GM12878 (cell line): ENCODE data around the gene TRIM50. TPM values are rescaled to one million over a fixed set of nuclear protein-coding genes. Genes with fewer than 3 reads are reported as not detected.

ENCODE experiments used
- ATAC-seq: fragments of 200-7000 bp; cut with Tn5 transposase; 3 replicates; pipeline ENCODE4 v1.9.1; 2020; ENCODE audit warnings: mild to moderate bottlenecking, moderate library complexity
- BruUV-seq: library from RNA; stranded (reverse); fragments of 400-500 nt; replicated peaks from 2 replicates; lab custom pipeline; 2021; lab: Mats Ljungman, UMichigan
- CTCF ChIA-PET: fragments of 300-600 bp; sonication (Branson Sonifier 250); formaldehyde crosslinking; extraction: SDS; loops from one replicate; lab custom pipeline; 2021; ENCODE audit warnings: inconsistent platforms; lab: Yijun Ruan, JAX
- POLR2A ChIA-PET: fragments of 350-600 bp; formaldehyde crosslinking; extraction: SDS; loops from one replicate; lab custom pipeline; 2021; ENCODE audit warnings: inconsistent platforms; lab: Charles Lee
- RAD21 ChIA-PET: fragments of 300-600 bp; sonication (Branson Sonifier 250); formaldehyde crosslinking; loops from one replicate; lab custom pipeline; 2023; ENCODE audit warnings: antibody characterized with exemption; ENCODE audit not compliant: unreplicated experiment; lab: Charles Lee
- SMC1A ChIA-PET: fragments of 300-600 bp; sonication (Branson Sonifier 250); formaldehyde crosslinking; loops from one replicate; lab custom pipeline; 2023; ENCODE audit not compliant: unreplicated experiment, uncharacterized antibody; lab: Charles Lee
- DNase-seq: peaks from one replicate; pipeline ENCODE4 v3.0.0-alpha.2; 2011; ENCODE audit warnings: low read depth, low spot score
- FAIRE-seq: peaks from 3 replicates; lab custom pipeline; 2011; peaks lifted over from hg19 to GRCh38; lab: Jason Lieb, UNC
- H2AFZ ChIP-seq: 2 replicates; pipeline ENCODE4 v1.6.0; 2011; ENCODE audit warnings: low read depth, low read length, control low read depth; ENCODE audit not compliant: control insufficient read depth
- H3K27ac ChIP-seq: 2 replicates; pipeline ENCODE4 v1.5.1; 2011; ENCODE audit warnings: control low read depth; ENCODE audit not compliant: control insufficient read depth, insufficient read depth
- H3K27me3 ChIP-seq, 2 experiments: replicated peaks in 1 of 2; 2 replicates each; pipeline versions ENCODE4 v1.6.0 to v1.6.1; 2011; ENCODE audit warnings: low read length in 1 of 2; ENCODE audit not compliant: control insufficient read depth in 2 of 2, insufficient read depth in 2 of 2
- H3K36me3 ChIP-seq, 2 experiments: 2 replicates each; pipeline ENCODE4 v1.5.1; 2011; ENCODE audit warnings: low read length in 1 of 2; ENCODE audit not compliant: control insufficient read depth in 2 of 2, insufficient read depth in 2 of 2
- H3K4me1 ChIP-seq: 2 replicates; pipeline ENCODE4 v1.6.1; 2011; ENCODE audit warnings: mild to moderate bottlenecking, low read length, moderate library complexity, mixed read lengths; ENCODE audit not compliant: control insufficient read depth, insufficient read depth
- H3K4me2 ChIP-seq: 2 replicates; pipeline ENCODE4 v1.6.0; 2011; ENCODE audit warnings: control low read depth; ENCODE audit not compliant: control insufficient read depth, insufficient read depth
- H3K4me3 ChIP-seq: fragments of 200-600 bp; sonication (generic); 2 replicates; pipeline ENCODE4 v1.5.1; 2016
- H3K79me2 ChIP-seq: 2 replicates; pipeline ENCODE4 v1.6.0; 2011; ENCODE audit warnings: low read length; ENCODE audit not compliant: control insufficient read depth, insufficient read depth
- H3K9ac ChIP-seq: 2 replicates; pipeline ENCODE4 v1.8.0; 2011; ENCODE audit warnings: low read length, control low read depth, mixed read lengths; ENCODE audit not compliant: control insufficient read depth, insufficient read depth
- H3K9me3 ChIP-seq: replicated peaks from 3 replicates; pipeline ENCODE4 v1.5.1; 2011; ENCODE audit warnings: mild to moderate bottlenecking, low read length; ENCODE audit not compliant: control insufficient read depth, insufficient read depth
- H4K20me1 ChIP-seq: 2 replicates; pipeline ENCODE4 v1.6.0; 2011; ENCODE audit not compliant: control insufficient read depth, insufficient read depth
- CBX3 ChIP-seq: fragments of 200-600 bp; sonication (generic); IDR thresholded peaks from 2 replicates; pipeline ENCODE4 v1.6.1; 2016; ENCODE audit warnings: low read depth, borderline replicate concordance
- MXI1 ChIP-seq: fragments of 150-350 bp; IDR thresholded peaks from 2 replicates; pipeline ENCODE4 v1.6.1; 2011; ENCODE audit warnings: low read depth, mild to moderate bottlenecking, inconsistent platforms, low read length, improper control_type of control experiment
- NFXL1 ChIP-seq: fragments of 450-650 bp; IDR thresholded peaks from 2 replicates; pipeline ENCODE4 v1.6.1; 2017; ENCODE audit warnings: antibody characterized with exemption, mild to moderate bottlenecking, borderline replicate concordance
- POLR2AphosphoS5 ChIP-seq: IDR thresholded peaks from 2 replicates; pipeline ENCODE4 v1.6.1; 2011; ENCODE audit warnings: mild to moderate bottlenecking, low read length, inconsistent platforms
- RAD21 ChIP-seq: IDR thresholded peaks from 2 replicates; pipeline ENCODE4 v1.6.1; 2011; ENCODE audit warnings: mild to moderate bottlenecking, low read depth, low read length, moderate library complexity; ENCODE audit not compliant: insufficient read depth
- RBBP5 ChIP-seq: fragments of 200-600 bp; sonication (generic); conservative IDR thresholded peaks from 2 replicates; pipeline ENCODE4 v1.6.1; 2016
- ZSCAN29 ChIP-seq: fragments of 450-650 bp; IDR thresholded peaks from 2 replicates; pipeline ENCODE4 v1.6.1; 2017; ENCODE audit warnings: mild to moderate bottlenecking, moderate library complexity
- WGBS: methylation state at CpG from one replicate; pipeline ENCODE4 v1.1.6; 2016; ENCODE audit warnings: low lambda C conversion rate; ENCODE audit not compliant: insufficient replicate concordance, insufficient coverage; ENCODE audit errors: missing lambda C conversion rate; 5-methylcytosine and 5-hydroxymethylcytosine counted together
- in situ Hi-C: fragments of 300-500 bp; cut with MboI; formaldehyde crosslinking; loops from 9 replicates; pipeline ENCODE4 v1.14.3; 2018; ENCODE audit warnings: mixed read lengths
- intact Hi-C: fragments of 100-400 bp; cut with micrococcal nuclease; formaldehyde crosslinking; loops from one replicate; pipeline ENCODE4 v1.14.2; 2022; ENCODE audit not compliant: unreplicated experiment
- polyA plus RNA-seq, 11 experiments: library from polyadenylated mRNA; depleted of rRNA in 4 of 11; unstranded in 6 of 11; stranded (reverse) in 5 of 11; fragments of >200 nt; fragmentation: Nextera tagmentation in 4 of 11; fragmentation: Illumina TruSeq in 1 of 11; extraction: Ambion mirVana in 4 of 11; extraction: Trizol in 1 of 11; gene quantifications; 1 replicate in 1 of 11; 2 replicates in 10 of 11; pipeline versions ENCODE4 v1.2.1 to v1.2.3, GENCODE V29; 2011 to 2016; ENCODE audit warnings: inconsistent platforms in 2 of 11, missing spikeins in 2 of 11, low read depth in 1 of 11
- total RNA-seq, 4 experiments: library from RNA; depleted of rRNA in 3 of 4; stranded (reverse); fragments of >200 nt in 3 of 4; fragmentation: Illumina TruSeq in 1 of 4; extraction: Trizol in 1 of 4; gene quantifications; 2 replicates each; pipeline versions ENCODE4 v1.2.1 to v1.2.3, GENCODE V29; 2013 to 2021
- TF ChIP-seq, protein P1 (sequence below): fragments of 450-650 bp; IDR thresholded peaks from 2 replicates; pipeline ENCODE4 v1.6.1; 2017; ENCODE audit warnings: antibody characterized with exemption, mild to moderate bottlenecking, moderate library complexity
- TF ChIP-seq, protein P2 (sequence below): fragments of 450-650 bp; conservative IDR thresholded peaks from 2 replicates; pipeline ENCODE4 v1.6.1; 2017; ENCODE audit warnings: mild to moderate bottlenecking, moderate library complexity

The TRIM50 gene
- total and polyA plus RNA-seq, 10 of the 15 experiments (the other 5 are each of a cell fraction or from before 2014, with no cell fraction given), result not detected

DNA sequence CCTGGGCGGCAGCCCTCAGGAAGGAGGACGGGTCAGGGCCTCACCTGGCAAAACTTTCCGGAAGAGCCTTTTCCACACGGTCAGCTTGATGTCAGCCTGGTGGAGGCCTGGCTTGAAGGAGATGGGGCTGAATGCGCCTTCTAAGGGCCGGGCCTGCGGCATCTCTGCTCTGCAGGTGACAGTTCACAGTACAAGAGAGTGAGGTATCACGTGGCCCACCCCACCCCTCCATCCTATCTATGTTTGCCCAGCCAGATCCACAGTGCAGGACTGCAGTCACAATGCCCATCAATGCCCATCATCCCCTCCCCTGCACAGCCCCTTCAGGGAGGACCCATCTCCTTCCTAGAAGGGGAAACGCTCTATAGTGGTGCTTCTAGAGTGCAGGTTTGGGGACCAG is 11.4 kb downstream of the TRIM50 start:
- Histone ChIP-seq H3K27me3 (no peaks in the 10 kb centered on the region), H4K20me1 (no peaks in the 10 kb centered on the region), H3K4me2 (no peak overlapping the region), H3K4me3 (no peak overlapping the region), H3K36me3 (no peaks in the 10 kb centered on the region), H3K9me3 (no peaks in the 10 kb centered on the region), H3K9ac (no peak overlapping the region), H3K27ac (no peak overlapping the region), H3K4me1 (no peaks in the 10 kb centered on the region), H3K79me2 (no peaks in the 10 kb centered on the region), H2AFZ (no peak overlapping the region)
- FAIRE-seq (no peak), ATAC-seq (no peak), DNase-seq (no peak)
- POLR2A ChIA-PET, result no interaction called here
- RAD21 ChIA-PET, result no interaction called here
- 49% methylated on average over 9 of the region's 9 CpGs for WGBS
- in situ Hi-C loops (no loop called here), intact Hi-C loops (no loop called here)
- CTCF ChIA-PET, result no interaction called here
- BruUV-seq, result no TSS peak
- no peak for TF ChIP-seq RAD21
- TF ChIP-seq, protein P1, sequence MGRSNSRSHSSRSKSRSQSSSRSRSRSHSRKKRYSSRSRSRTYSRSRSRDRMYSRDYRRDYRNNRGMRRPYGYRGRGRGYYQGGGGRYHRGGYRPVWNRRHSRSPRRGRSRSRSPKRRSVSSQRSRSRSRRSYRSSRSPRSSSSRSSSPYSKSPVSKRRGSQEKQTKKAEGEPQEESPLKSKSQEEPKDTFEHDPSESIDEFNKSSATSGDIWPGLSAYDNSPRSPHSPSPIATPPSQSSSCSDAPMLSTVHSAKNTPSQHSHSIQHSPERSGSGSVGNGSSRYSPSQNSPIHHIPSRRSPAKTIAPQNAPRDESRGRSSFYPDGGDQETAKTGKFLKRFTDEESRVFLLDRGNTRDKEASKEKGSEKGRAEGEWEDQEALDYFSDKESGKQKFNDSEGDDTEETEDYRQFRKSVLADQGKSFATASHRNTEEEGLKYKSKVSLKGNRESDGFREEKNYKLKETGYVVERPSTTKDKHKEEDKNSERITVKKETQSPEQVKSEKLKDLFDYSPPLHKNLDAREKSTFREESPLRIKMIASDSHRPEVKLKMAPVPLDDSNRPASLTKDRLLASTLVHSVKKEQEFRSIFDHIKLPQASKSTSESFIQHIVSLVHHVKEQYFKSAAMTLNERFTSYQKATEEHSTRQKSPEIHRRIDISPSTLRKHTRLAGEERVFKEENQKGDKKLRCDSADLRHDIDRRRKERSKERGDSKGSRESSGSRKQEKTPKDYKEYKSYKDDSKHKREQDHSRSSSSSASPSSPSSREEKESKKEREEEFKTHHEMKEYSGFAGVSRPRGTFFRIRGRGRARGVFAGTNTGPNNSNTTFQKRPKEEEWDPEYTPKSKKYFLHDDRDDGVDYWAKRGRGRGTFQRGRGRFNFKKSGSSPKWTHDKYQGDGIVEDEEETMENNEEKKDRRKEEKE, result no peak
- TF ChIP-seq POLR2AphosphoS5, result no peak
- TF ChIP-seq RBBP5, result no peak
- no peak for TF ChIP-seq MXI1
- no peak for TF ChIP-seq ZSCAN29
- no peak for TF ChIP-seq NFXL1
- no peak for TF ChIP-seq CBX3
- TF ChIP-seq, protein P2, sequence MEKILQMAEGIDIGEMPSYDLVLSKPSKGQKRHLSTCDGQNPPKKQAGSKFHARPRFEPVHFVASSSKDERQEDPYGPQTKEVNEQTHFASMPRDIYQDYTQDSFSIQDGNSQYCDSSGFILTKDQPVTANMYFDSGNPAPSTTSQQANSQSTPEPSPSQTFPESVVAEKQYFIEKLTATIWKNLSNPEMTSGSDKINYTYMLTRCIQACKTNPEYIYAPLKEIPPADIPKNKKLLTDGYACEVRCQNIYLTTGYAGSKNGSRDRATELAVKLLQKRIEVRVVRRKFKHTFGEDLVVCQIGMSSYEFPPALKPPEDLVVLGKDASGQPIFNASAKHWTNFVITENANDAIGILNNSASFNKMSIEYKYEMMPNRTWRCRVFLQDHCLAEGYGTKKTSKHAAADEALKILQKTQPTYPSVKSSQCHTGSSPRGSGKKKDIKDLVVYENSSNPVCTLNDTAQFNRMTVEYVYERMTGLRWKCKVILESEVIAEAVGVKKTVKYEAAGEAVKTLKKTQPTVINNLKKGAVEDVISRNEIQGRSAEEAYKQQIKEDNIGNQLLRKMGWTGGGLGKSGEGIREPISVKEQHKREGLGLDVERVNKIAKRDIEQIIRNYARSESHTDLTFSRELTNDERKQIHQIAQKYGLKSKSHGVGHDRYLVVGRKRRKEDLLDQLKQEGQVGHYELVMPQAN, result no peak
- SMC1A ChIA-PET, result no interaction called here
